HFFc6 (cell line): Measurements from ENCODE around the gene PTCRA. TPM values are rescaled to one million over a fixed set of nuclear protein-coding genes. Genes with fewer than 3 reads are reported as not detected.
A peak's percentile ranks its signal among the peaks of the same experiment; 100 is the strongest.

Source experiments
- DNase-seq: peaks from one replicate; pipeline ENCODE4 v3.0.0-alpha.2; 2018
- H3K27ac Mint-ChIP-seq: 2 replicates; pipeline ENCODE4 v1.8.0; 2020; ENCODE audit warnings: mild to moderate bottlenecking, mixed read lengths
- H3K27me3 Mint-ChIP-seq: 2 replicates; pipeline ENCODE4 v1.8.0; 2021; ENCODE audit warnings: mild to moderate bottlenecking, moderate library complexity, mixed read lengths; ENCODE audit not compliant: insufficient read depth
- H3K36me3 Mint-ChIP-seq: 2 replicates; pipeline ENCODE4 v1.8.0; 2021; ENCODE audit warnings: low read depth, mixed read lengths
- H3K4me1 Mint-ChIP-seq: 2 replicates; pipeline ENCODE4 v1.8.0; 2020; ENCODE audit warnings: low read depth, mixed read lengths
- H3K4me3 Mint-ChIP-seq: 2 replicates; pipeline ENCODE4 v1.8.0; 2020; ENCODE audit warnings: mild to moderate bottlenecking, moderate library complexity, mixed read lengths
- H3K9me3 Mint-ChIP-seq: 2 replicates; pipeline ENCODE4 v1.8.0; 2020; ENCODE audit warnings: mild to moderate bottlenecking, mixed read lengths
- CTCF ChIP-seq: fragments of 200-600 bp; sonication (generic); IDR thresholded peaks from 2 replicates; pipeline ENCODE4 v1.5.0; 2021; ENCODE audit warnings: antibody characterized with exemption, mild to moderate bottlenecking
- long read RNA-seq: library from polyadenylated mRNA; unstranded; transcript quantifications from one replicate; pipeline ENCODE4 v2.0.0, GENCODE V29; 2019
- total RNA-seq, 6 experiments: library from RNA; stranded (reverse); fragmentation: NEBNext Ultra II Directional; extraction: Animal tissue kit (Norgen Biotek cat#: 25700); gene quantifications; 2 replicates in 1 of 6; 3 replicates in 5 of 6; pipeline ENCODE4 v1.2.3, GENCODE V29; 2021

PTCRA gene
- not detected for total RNA-seq
- long read RNA-seq: 0 reads

DNA sequence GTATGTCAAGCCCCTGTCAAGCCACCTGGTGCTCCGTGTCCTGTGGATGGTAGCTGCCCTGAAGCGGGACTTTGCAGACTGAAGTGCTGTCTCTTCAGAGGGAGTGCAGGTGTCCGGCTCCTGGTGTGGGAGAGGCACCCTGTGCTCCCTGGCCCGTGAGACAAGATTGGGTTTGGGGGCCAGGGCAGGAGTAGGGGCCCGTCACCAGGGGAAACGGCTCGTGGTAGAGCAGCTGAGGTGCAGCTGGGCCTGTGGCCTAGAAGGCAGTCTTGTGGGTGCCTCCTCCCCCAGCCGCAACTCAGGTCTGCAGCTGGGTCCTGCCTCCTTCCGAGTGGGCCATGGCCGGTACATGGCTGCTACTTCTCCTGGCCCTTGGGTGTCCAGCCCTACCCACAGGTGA is at the start of gene PTCRA:
Gene PTCRA (plus strand): TSS at position 322 of the 400 bp plus-strand sequence. CDS start 17 bp downstream, at position 339.
- no peak for DNase-seq
- Mint-ChIP-seq H3K27ac (no peak within 1 kb of the TSS), H3K36me3 (no peaks in the 10 kb centered on the region), H3K9me3 (no peaks in the 10 kb centered on the region), H3K4me1 (peaks cover 11% of the 10 kb centered on the region), H3K4me3 (no peak within 1 kb of the TSS), H3K27me3 (no peaks in the 10 kb centered on the region; the same call in 1 of the 2 replicates)
- no peak for TF ChIP-seq CTCF

DNA sequence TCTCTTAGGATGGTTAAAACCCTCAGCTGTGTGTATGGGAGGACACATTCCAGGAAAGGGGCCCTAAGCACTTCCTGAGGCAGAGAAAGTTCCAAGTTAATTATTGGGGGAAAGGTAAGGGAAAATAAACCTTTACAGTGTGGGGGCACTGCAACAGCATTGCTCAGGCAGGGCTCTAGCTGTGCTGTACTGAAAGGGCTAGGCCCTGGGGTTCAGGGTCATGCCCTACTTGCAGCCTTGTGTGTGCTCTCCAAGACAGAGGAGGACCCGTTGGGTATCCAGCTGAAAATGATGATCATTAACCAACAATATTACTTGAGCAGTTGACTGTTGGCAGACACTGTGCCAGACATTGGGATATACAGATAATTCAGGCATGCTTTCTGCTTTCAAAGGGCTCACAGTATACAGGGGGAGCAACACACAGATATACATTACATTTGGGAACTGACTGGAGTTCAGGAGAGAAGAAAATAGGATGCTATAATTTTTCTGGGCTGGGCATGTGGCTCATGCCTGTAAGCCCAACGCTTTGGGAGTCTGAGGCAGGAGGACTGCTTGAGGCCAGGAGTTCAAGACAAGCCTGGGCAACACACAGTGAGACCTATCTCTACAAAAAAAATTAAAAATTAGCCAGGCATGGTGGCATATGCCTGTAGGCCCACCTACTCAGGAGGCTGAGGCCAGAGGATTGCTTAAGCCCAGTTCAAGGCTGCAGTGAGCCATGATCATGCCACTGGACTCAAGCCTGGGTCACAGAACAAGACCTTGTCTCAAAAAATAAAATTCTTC is 45.5 kb upstream of the PTCRA start:
- Mint-ChIP-seq H3K36me3 (peaks cover 5% of the 10 kb centered on the region; the same call in 1 of the 2 replicates), H3K4me3 (no peak overlapping the region), H3K9me3 (no peaks in the 10 kb centered on the region), H3K4me1 (no peaks in the 10 kb centered on the region), H3K27ac (no peak overlapping the region), H3K27me3 (no peaks in the 10 kb centered on the region)
- DNase-seq: no peak
- TF ChIP-seq CTCF: no peak

DNA sequence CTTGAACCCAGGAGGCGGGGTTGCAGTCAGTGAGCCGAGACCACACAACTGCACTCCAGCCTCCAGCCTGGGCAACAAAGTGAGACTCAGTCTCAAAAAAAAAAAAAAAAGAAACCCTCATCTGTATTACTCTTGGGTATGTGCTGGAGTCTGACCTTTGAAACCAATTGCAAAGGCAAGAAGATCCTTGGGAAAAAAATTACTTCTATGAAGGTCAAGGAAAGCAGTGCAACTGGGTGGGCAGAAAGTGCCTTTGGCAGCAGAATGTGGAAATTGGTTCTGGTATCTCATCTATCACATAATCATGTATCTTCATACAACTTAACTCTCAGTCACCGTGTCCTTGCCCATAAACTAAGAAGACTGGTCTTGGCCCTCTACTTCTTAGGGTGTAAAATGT is 44.1 kb upstream of the PTCRA start:
- TF ChIP-seq CTCF: no peak
- H3K36me3 Mint-ChIP-seq: peaks cover 5% of the 10 kb centered on the region; the same call in 1 of the 2 replicates
- H3K4me1 Mint-ChIP-seq: peaks cover 1% of the 10 kb centered on the region; the same call in 1 of the 2 replicates
- no peaks in the 10 kb centered on the region for H3K27me3 Mint-ChIP-seq
- DNase-seq: no peak
- no peaks in the 10 kb centered on the region for H3K9me3 Mint-ChIP-seq
- no peak overlapping the region for H3K27ac Mint-ChIP-seq
- H3K4me3 Mint-ChIP-seq: no peak overlapping the region

DNA sequence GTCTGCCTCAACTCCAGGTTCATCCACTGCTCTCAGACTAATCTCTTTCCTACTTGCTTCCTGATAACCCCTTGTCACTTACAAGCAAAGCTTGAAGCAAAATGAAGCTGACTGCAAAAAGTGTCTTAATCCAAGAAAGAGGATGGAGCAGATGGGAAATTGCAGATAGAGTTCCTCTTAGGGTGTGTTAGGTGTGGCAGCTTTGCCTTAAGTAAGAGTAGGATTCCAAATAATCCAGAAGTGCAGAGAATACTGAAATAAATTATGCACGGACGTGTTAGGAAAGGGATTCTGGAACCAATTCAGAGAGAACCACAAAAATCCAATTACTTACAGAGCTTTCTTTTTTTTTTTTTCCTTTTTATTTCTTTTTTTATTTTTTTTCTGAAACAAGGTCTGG is 42.5 kb upstream of the PTCRA start:
- DNase-seq: no peak
- TF ChIP-seq CTCF: no peak
- Mint-ChIP-seq H3K9me3 (no peaks in the 10 kb centered on the region), H3K4me3 (no peak overlapping the region), H3K27me3 (no peaks in the 10 kb centered on the region; the same call in none of the 2 replicates), H3K27ac (no peak overlapping the region), H3K4me1 (peaks cover 13% of the 10 kb centered on the region), H3K36me3 (no peaks in the 10 kb centered on the region)

DNA sequence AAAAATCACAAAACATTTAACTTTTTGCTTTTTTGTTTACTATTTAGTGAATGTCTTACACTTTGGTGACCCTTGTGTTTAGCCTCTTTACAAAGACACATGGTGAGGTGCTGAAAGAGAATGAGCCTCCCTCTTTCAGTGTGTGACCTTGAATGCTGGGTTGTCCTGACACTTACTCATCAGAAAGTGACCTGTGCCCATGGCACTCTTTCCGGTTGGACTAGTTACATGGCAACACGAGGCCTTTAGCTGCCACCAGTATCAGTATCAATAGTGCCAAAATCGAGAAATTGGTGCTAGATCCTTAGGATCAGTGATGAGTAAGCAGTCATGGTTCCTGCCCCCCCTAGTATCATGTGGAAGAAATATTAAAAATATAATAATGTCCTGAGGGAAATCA is 38.2 kb upstream of the PTCRA start:
- H3K4me3 Mint-ChIP-seq: no peak overlapping the region
- no peak for DNase-seq
- H3K27me3 Mint-ChIP-seq: no peaks in the 10 kb centered on the region; the same call in none of the 2 replicates
- no peak for TF ChIP-seq CTCF
- peak overlapping the region; percentile 72 for H3K27ac Mint-ChIP-seq
- no peaks in the 10 kb centered on the region for H3K9me3 Mint-ChIP-seq
- peaks cover 7% of the 10 kb centered on the region; the same call in 1 of the 2 replicates for H3K36me3 Mint-ChIP-seq
- peaks cover 13% of the 10 kb centered on the region for H3K4me1 Mint-ChIP-seq
